Adipose tissue (tissue), 3 donors: ENCODE measurements around the gene RIPPLY1. TPM values are rescaled to one million over a fixed set of nuclear protein-coding genes. Genes with fewer than 3 reads are reported as not detected.

ENCODE experiments used
- H3K27ac ChIP-seq: one replicate; pipeline ENCODE4 v1.5.1; 2013; ENCODE audit warnings: low read depth, low read length
- WGBS, 3 donors: extraction: QIAGEN DNeasy Blood & Tissue Kit; methylation state at CpG; one replicate each; pipeline ENCODE4 v1.1.7; 2013; 5-methylcytosine and 5-hydroxymethylcytosine counted together
- polyA plus RNA-seq, 3 donors: library from polyadenylated mRNA; stranded (reverse); fragments of 200-250 nt; gene quantifications; one replicate each; pipeline ENCODE4 v1.2.3, GENCODE V29; 2013
- donor health status: healthy with polysubstance abuse.
- donor health status: Bipolar disorder and iron deficiency.
- donor health status: healthy.

RIPPLY1 gene
- polyA plus RNA-seq, 3 donors: 0.40 TPM; not detected in 2

- H3K27ac ChIP-seq: no peak overlapping the region
- 57 to 71% (median 64%) methylated on average over 1 to 2 of the region's 2 CpGs for WGBS, 3 donors
Observed at GRCh38 chrX:106921637-106922036, 18.5 kb upstream of the RIPPLY1 start.

GRCh38 chrX:106919932-106920452 is 16.9 kb upstream of the RIPPLY1 start, which contains the start of gene CLDN2:
Gene CLDN2, plus strand, starts transcription at chrX:106920402. Its CDS starts 7,827 bp downstream, at chrX:106928229.
- 37 to 69% (median 42%) methylated on average over 2 of the region's 2 CpGs for WGBS, 3 donors
- H3K27ac ChIP-seq: no peak within 1 kb of the TSS

GRCh38 chrX:106917830-106918500 is 14.8 kb upstream of the RIPPLY1 start:
- no peak overlapping the region for H3K27ac ChIP-seq
- 41 to 49% (median 42%) methylated on average over 6 of the region's 6 CpGs for WGBS, 3 donors

- 58 to 94% (median 59%) methylated on average over 2 of the region's 2 CpGs for WGBS, 3 donors
- no peak overlapping the region for H3K27ac ChIP-seq
Observed at GRCh38 chrX:106912864-106913263, 9.7 kb upstream of the RIPPLY1 start.

GRCh38 chrX:106906361-106906760 is 3.2 kb upstream of the RIPPLY1 start:
- H3K27ac ChIP-seq: no peak overlapping the region
- WGBS, 3 donors: 45 to 62% (median 54%) methylated on average over 6 of the region's 6 CpGs

- no peak overlapping the region for H3K27ac ChIP-seq
- WGBS, 3 donors: 76 to 90% (median 80%) methylated on average over 5 of the region's 5 CpGs
Observed at GRCh38 chrX:106905064-106905708, 2.0 kb upstream of the RIPPLY1 start.

- no peak overlapping the region for H3K27ac ChIP-seq
- WGBS, 3 donors: 70 to 82% (median 72%) methylated on average over 5 of the region's 5 CpGs
Observed at GRCh38 chrX:106903856-106904528, 851 bp upstream of the RIPPLY1 start.

- H3K27ac ChIP-seq: no peak overlapping the region
- 63 to 98% (median 89%) methylated on average over 2 of the region's 2 CpGs for WGBS, 3 donors
Observed at GRCh38 chrX:106902684-106903083, 457 bp downstream of the RIPPLY1 start.

GRCh38 chrX:106901781-106902219 is 1.3 kb downstream of the RIPPLY1 start:
- H3K27ac ChIP-seq: no peak overlapping the region
- 61 to 91% (median 87%) methylated on average over 3 to 4 of the region's 4 CpGs for WGBS, 3 donors

- H3K27ac ChIP-seq: no peak overlapping the region
- WGBS, 3 donors: 55 to 87% (median 68%) methylated on average over 3 of the region's 3 CpGs
Observed at GRCh38 chrX:106901341-106901740, 1.8 kb downstream of the RIPPLY1 start.

GRCh38 chrX:106899841-106900240 is 3.3 kb downstream of the RIPPLY1 start:
- WGBS, 3 donors: 50 to 89% (median 83%) methylated on average over 1 of the region's 1 CpG
- H3K27ac ChIP-seq: no peak overlapping the region

GRCh38 chrX:106899276-106899675 is 3.9 kb downstream of the RIPPLY1 start:
- WGBS, 3 donors: 41 to 92% (median 46%) methylated on average over 1 to 2 of the region's 2 CpGs
- H3K27ac ChIP-seq: no peak overlapping the region

GRCh38 chrX:106898462-106898861 is 4.7 kb downstream of the RIPPLY1 start:
- no peak overlapping the region for H3K27ac ChIP-seq
- 16 to 41% (median 32%) methylated on average over 1 of the region's 1 CpG for WGBS, 3 donors

GRCh38 chrX:106897259-106897658 is 5.9 kb downstream of the RIPPLY1 start:
- H3K27ac ChIP-seq: no peak overlapping the region
- WGBS, 3 donors: 69 to 85% (median 77%) methylated on average over 6 of the region's 6 CpGs

- no peak overlapping the region for H3K27ac ChIP-seq
Observed at GRCh38 chrX:106894978-106895452, 8.1 kb downstream of the RIPPLY1 start.

GRCh38 chrX:106894392-106894909 is 8.7 kb downstream of the RIPPLY1 start:
- no peak overlapping the region for H3K27ac ChIP-seq
- 18 to 29% (median 26%) methylated on average over 6 of the region's 6 CpGs for WGBS, 3 donors

More at GRCh38 chrX:106894978-106895452, 8.1 kb downstream of the RIPPLY1 start:
- WGBS, 3 donors: 32 to 45% (median 34%) methylated on average over 3 of the region's 3 CpGs

GRCh38 chrX:106891762-106892460 is 11.2 kb downstream of the RIPPLY1 start:
- H3K27ac ChIP-seq: no peak overlapping the region
- 53 to 56% (median 54%) methylated on average over 7 of the region's 7 CpGs for WGBS, 3 donors

- no peak overlapping the region for H3K27ac ChIP-seq
- 74 to 90% (median 82%) methylated on average over 1 of the region's 1 CpG for WGBS, 3 donors
Observed at GRCh38 chrX:106889468-106889867, 13.7 kb downstream of the RIPPLY1 start.
